NT2/D1 (cell line): ENCODE data around the gene MED31.

Experiments
- YY1 ChIP-seq: IDR thresholded peaks from 2 replicates; pipeline ENCODE4 v1.6.1; 2011; ENCODE audit not compliant: insufficient read length, insufficient read depth
- ZNF274 ChIP-seq: IDR thresholded peaks from 2 replicates; pipeline ENCODE4 v1.6.1; 2011; ENCODE audit warnings: mild to moderate bottlenecking, low read depth, low read length

DNA sequence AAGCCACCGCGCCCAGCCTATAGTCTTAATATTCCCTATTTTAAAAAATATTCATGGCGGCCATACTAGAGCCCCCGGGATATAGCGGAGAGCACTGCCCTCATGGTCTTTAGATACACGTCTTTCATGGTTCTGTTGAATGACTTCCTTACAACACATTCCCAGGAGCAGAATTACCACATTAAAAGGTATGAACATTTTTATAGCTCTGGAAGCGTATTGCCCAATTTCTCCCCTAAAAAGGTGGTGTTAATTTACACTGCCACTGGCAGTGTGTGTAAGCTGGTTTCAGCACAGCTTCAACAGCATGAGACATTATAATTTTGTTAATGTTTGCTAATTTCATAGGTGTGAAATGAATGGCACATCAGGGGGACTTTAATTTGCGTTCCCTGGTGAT, 19.2 kb upstream of the MED31 start:
- TF ChIP-seq YY1 = no peak
- TF ChIP-seq ZNF274 = no peak
